ENCODE data around the gene ZG16. TPM values are rescaled to one million over a fixed set of nuclear protein-coding genes. Genes with fewer than 3 reads are reported as not detected.

Gene ZG16
- total and polyA plus RNA-seq, 9 of the 15 experiments (the other 6 are each of a cell fraction or from before 2014, with no cell fraction given) = 0.04 TPM; not detected in 8

DNA sequence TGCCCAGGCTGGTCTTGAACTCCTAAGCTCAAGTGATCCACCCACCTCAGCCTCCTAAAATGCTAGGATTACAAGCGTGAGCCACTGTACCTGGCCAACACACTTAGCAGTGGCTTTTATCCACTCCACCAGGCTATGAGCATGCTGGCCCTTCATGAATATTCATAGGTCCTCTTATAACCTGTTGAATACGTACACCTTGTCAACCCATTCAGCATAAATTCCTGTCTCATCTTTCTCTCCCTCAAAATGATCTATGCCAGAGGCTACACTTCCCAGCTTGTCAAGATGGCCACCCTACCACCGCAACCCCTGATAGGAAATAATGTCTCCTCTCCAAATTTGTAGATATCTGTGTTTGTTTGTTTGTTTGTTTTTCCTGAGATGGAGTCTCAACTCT lies 11.0 kb upstream of the ZG16 start (continued):
- no peak for TF ChIP-seq PATZ1 (CRISPR knock-in tag; IDR thresholded peaks at IDR 0.05; ENCODE audit: borderline replicate concordance)
- TF ChIP-seq ZFPM2 (CRISPR knock-in tag; IDR thresholded peaks at IDR 0.05) = no peak
- no peak for TF ChIP-seq KDM2B (CRISPR knock-in tag; IDR thresholded peaks at IDR 0.05)
- no peak for TF ChIP-seq RHOXF2B (CRISPR knock-in tag; conservative IDR thresholded peaks at IDR 0.05)
- TF ChIP-seq, protein P1, sequence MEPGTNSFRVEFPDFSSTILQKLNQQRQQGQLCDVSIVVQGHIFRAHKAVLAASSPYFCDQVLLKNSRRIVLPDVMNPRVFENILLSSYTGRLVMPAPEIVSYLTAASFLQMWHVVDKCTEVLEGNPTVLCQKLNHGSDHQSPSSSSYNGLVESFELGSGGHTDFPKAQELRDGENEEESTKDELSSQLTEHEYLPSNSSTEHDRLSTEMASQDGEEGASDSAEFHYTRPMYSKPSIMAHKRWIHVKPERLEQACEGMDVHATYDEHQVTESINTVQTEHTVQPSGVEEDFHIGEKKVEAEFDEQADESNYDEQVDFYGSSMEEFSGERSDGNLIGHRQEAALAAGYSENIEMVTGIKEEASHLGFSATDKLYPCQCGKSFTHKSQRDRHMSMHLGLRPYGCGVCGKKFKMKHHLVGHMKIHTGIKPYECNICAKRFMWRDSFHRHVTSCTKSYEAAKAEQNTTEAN (CRISPR knock-in tag; IDR thresholded peaks at IDR 0.05) = no peak
- TF ChIP-seq, protein P2, sequence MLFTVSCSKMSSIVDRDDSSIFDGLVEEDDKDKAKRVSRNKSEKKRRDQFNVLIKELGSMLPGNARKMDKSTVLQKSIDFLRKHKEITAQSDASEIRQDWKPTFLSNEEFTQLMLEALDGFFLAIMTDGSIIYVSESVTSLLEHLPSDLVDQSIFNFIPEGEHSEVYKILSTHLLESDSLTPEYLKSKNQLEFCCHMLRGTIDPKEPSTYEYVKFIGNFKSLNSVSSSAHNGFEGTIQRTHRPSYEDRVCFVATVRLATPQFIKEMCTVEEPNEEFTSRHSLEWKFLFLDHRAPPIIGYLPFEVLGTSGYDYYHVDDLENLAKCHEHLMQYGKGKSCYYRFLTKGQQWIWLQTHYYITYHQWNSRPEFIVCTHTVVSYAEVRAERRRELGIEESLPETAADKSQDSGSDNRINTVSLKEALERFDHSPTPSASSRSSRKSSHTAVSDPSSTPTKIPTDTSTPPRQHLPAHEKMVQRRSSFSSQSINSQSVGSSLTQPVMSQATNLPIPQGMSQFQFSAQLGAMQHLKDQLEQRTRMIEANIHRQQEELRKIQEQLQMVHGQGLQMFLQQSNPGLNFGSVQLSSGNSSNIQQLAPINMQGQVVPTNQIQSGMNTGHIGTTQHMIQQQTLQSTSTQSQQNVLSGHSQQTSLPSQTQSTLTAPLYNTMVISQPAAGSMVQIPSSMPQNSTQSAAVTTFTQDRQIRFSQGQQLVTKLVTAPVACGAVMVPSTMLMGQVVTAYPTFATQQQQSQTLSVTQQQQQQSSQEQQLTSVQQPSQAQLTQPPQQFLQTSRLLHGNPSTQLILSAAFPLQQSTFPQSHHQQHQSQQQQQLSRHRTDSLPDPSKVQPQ (CRISPR knock-in tag; IDR thresholded peaks at IDR 0.05; ENCODE audit: borderline replicate concordance) = no peak
- TF ChIP-seq SIN3B (IDR thresholded peaks at IDR 0.05; ENCODE audit: low read depth) = no peak
